HG02981 (cell line): ENCODE data around the gene WLS.
"Not testable (repeated sequence)": the region's sequence is repeated elsewhere in the genome, so short reads cannot be mapped to it uniquely, and the experiment has no call there.

Experiments used
- ATAC-seq: cut with Tn5 transposase; IDR thresholded peaks from one replicate; pipeline ENCODE4 v1.9.1; 2021; ENCODE audit warnings: mild to moderate bottlenecking, moderate library complexity; ENCODE audit not compliant: unreplicated experiment

WLS gene

GRCh38 chr1:68201546-68202238 is 30.6 kb downstream of the WLS start:
- no peak for ATAC-seq

- no peak for ATAC-seq
Measured at GRCh38 chr1:68199603-68200002, 32.7 kb downstream of the WLS start.

DNA sequence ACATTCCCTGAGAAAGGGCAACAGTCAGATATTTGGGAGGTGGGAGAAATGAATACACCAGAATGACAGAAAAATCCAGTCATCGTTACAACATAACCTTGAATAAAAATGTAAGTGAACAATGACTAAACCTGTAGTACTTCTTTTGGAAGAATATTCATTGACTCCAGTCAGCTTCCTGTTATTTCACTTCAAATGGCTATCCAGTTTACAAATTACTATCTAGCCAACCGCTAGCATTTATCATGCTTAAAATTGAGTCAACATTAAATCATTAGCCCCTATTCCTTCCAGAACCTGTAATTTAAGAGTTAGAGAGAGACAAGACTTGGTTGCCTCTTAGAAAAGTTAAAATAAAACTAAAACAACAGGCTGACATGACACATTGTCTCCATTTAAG is 33.6 kb downstream of the WLS start:
- no peak for ATAC-seq

GRCh38 chr1:68197891-68198290 is 34.4 kb downstream of the WLS start:
- no peak for ATAC-seq

GRCh38 chr1:68197461-68197860 is 34.9 kb downstream of the WLS start:
- no peak for ATAC-seq

GRCh38 chr1:68196676-68197075 is 35.6 kb downstream of the WLS start:
- ATAC-seq, result no peak

DNA sequence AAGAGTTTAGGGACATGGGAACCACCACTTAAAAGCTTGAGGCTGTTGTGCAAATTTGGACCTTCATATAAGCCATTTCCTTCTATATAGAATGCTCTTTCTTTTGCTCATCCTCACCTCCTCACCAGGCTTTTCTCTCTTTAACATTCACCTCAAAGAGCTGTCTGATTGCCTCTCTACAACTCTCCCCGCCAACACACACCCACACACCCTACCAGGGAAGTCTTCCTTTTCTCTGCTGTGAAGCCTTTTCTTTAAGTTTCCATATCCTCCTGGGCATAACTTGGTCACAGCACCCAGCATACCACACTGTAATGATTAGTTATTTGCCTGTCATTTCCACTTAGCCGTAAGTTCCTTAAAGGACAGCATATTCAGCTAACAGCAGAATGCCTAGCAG is 40.6 kb downstream of the WLS start:
- no peak for ATAC-seq

DNA sequence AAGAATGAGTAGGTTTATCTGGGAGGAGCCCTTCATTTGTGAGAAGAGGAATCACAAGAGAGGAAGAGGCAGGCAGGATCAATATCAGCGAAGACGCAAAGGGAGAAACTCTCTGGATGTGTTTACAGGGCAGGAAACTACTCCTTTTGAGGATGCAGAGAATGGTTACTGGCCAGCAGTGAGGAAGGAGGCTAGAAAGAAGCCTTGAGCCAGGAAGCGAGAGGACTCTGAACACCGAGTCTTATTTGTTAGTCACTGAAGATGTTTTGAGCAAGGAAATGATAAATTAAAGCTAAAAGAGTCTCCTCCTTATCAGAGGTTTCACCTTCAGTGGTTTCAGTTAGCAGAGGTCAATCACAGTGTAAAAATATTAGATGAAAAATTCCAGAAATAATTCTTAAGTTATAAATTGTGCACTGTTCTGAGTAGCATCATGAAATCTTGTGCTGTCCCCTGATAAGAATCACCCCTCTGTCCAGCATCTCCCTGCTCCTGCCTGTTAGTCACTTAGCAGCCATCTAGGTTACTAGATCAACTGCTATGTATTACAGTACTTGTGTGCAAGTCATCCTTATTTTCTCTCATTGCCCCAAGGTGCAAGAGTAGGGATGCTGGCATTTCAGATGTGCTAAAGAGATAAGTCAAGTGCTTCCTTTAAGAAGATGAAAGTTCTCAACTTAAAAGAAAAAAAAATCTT is 43.5 kb downstream of the WLS start:
- ATAC-seq, result no peak

GRCh38 chr1:68188060-68188538 is 44.2 kb downstream of the WLS start:
- peak; percentile 46 for ATAC-seq

- ATAC-seq, result no peak
Measured at GRCh38 chr1:68185743-68186142, 46.6 kb downstream of the WLS start.

DNA sequence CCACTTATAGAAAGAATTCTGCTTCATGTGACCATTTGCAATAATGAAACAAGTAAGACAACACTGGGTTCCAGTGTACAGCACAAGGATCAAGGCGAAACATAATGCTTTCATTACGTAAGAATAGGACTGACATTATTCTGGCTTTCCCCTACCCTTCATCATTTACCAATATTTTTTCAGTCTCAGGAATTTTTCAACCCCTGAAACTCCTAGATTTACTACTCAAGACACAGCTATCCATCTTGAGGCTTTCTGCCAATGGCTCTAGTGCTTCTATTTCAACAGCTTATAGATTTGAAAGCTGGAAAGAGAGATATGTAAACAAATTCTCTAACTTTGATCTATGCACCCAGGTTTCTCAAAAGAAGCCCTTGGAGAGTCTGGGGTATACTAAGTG is 48.4 kb downstream of the WLS start:
- no peak for ATAC-seq

- peak; percentile 34 for ATAC-seq
Measured at GRCh38 chr1:68181165-68181556, 51.2 kb downstream of the WLS start.

- ATAC-seq, result peak; percentile 42
Measured at GRCh38 chr1:68180441-68181164, 51.7 kb downstream of the WLS start.

DNA sequence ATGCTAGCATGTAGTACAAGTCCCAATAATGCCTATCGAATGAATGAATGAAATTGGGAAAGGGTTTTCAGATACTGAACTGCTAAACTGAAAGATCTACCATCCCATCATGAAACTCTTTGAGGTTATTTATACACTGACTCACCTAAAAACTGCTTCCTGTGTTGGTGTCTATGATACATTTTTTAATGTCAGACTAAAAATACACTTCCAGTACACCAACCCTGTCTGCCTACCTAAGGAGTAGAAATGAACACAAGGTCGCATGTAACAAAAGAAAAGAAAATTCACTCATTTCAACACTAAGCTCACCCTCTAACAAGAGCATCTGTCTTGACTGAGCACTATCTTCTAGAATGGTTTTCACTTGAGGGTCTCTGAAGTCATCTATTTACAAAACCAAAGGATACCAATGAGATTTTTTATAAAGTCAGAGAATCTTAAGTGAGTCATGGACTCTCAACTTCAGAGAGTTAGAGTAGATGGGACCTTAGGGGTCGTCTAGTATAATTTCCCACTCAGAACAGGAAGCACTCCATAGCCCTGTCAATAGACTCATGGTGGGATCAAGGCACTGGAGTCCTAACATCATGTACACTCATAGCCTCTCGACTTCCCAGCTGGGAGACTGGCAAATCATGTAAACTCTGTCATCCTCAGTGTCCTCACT is 53.4 kb downstream of the WLS start:
- ATAC-seq, result peak; percentile 47

GRCh38 chr1:68175621-68176398 is 56.5 kb downstream of the WLS start:
- ATAC-seq, result no peak

DNA sequence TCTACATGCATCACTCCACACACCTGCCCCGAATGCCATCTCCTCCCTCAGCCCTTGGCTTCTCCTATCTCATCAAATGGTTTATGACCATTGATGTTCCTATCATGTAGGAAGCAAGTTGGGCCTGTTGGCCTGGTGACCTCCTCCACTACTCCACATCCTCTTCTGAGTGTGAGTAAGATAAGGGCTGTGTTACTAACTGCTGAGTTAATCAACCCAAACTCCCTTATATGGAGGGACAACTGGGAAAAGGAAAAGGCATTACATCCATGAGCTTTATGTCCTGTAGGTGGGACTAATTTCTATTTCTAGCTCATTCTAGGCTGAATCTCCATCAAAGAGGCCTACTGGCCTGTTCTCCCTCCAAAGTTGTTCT is 57.6 kb downstream of the WLS start:
- ATAC-seq, result no peak

DNA sequence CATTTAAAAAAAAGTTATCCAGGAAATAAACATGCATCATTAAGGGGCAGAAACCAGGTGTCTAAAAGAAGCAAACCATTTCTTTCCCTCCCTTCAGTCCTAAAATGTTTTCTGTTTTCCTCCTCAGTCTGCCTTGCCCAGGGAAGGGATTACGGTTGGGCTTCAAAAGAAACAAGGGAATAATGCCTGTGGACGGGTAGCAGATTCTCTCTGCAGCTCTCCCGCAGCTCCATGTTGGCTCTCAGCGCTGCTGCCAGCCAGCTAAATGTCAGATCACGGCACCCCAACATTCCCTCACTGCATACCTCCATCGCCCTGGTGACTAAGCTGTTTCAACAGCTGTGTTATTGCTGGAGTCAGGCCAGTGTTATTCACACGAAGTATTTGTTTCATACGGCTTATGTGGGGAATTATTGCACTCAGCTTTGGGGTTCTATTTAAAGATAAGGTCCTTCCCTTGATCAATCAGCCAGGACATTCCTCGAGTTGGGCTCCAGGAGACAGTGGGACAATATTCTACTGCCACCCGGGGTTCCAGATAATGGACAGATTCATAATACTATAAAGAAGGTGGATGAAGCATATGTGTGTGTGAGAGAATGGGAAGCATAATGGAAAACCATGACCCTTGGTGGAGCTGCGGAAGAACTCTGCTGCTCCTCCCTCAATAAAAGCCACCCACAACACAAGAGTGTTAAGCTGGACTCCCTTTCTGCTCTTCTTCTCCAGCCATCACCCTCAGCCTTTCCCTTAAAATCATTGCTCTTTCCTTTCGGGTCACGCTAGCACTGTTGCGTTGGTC is 58.2 kb downstream of the WLS start:
- no peak for ATAC-seq

GRCh38 chr1:68173283-68173935 is 58.9 kb downstream of the WLS start:
- ATAC-seq, result no peak

DNA sequence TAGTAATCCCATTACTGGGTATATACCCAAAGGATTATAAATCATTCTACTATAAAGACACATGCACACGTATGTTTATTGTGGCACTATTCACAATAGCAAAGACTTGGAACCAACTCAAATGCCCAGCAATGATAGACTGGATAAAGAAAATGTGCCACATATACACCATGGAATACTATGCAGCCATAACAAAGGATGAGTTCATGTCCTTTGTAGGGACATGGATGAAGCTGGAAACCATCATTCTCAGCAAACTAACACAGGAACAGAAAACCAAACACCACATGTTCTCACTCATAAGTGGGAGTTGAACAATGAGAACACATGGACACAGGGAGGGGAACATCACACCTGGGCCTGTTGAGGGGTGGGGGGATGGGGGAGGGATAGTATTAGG is 60.5 kb downstream of the WLS start:
- not testable (repeated sequence) for ATAC-seq
